Measurements from ENCODE around the gene MAGT1.
"Not testable (repeated sequence)": the region's sequence is repeated elsewhere in the genome, so short reads cannot be mapped to it uniquely, and the experiment has no call there.

Gene MAGT1

DNA sequence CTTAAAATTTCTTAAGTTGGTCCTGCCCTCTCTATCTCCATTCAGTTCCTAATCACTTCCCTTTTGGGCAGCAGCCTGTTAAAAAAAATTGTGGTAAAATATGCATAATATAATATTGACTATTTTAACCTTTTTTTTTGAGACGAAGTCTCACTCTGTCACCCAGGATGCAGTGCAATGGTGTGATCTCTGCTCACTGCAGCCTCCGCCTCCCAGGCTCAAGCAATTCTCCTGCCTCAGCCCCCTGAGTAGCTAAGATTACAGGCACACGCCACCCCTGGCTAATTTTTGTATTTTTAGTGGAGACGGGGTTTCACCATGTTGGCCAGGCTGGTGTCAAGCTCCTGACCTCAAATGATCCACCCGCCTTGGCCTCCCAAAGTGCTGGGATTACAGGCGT lies 24.1 kb upstream of the MAGT1 start:
- H3K27me3 ChIP-seq (ENCODE audit: control insufficient read depth in 5 of 5, insufficient read depth in 4 of 5, low read length in 5 of 5); H3K4me3 ChIP-seq (ENCODE audit: low read depth in 1 of 5, low read length in 5 of 5); H3K27ac ChIP-seq (ENCODE audit: low read depth, low read length); H3K9ac ChIP-seq (ENCODE audit: low read length in 5 of 5); H3K9me3 ChIP-seq (ENCODE audit: control insufficient read depth in 5 of 5, low read length in 5 of 5); H3K36me3 ChIP-seq (ENCODE audit: control insufficient read depth in 5 of 5, insufficient read depth in 5 of 5, low read length in 5 of 5); H3K4me1 ChIP-seq (ENCODE audit: control insufficient read depth in 5 of 5, insufficient read depth in 5 of 5, low read length in 5 of 5): not testable (repeated sequence)

DNA sequence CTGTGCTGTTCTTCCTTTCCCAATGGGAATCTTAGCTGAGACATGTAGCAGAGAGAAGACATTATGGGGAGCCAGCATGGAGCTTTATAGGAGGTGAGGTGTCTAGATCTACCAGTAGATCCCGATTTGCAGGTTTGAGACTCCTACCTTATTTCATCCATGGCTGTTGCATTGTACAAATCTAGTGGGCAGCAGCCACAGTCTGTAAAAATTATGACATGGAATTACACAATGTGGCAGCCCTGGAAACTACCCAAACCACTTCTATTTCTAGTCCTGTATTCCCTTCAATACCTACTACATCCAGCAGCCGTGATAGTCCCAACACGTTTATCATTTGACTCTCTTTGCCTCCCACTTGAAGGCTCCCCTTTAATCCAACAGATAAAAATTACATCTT lies 23.3 kb upstream of the MAGT1 start:
- no peak overlapping the region for H3K9ac ChIP-seq (ENCODE audit: low read length in 5 of 5)
- peaks cover 0 to 4% (median 0%) of the 10 kb centered on the region in 5 donors for H3K4me1 ChIP-seq (ENCODE audit: control insufficient read depth in 5 of 5, insufficient read depth in 5 of 5, low read length in 5 of 5)
- no peak overlapping the region for H3K27ac ChIP-seq (ENCODE audit: low read depth, low read length)
- H3K36me3 ChIP-seq (ENCODE audit: control insufficient read depth in 5 of 5, insufficient read depth in 5 of 5, low read length in 5 of 5) = no peaks in the 10 kb centered on the region
- H3K9me3 ChIP-seq (ENCODE audit: control insufficient read depth in 5 of 5, low read length in 5 of 5) = no peaks in the 10 kb centered on the region
- H3K27me3 ChIP-seq (ENCODE audit: control insufficient read depth in 5 of 5, insufficient read depth in 4 of 5, low read length in 5 of 5) = no peaks in the 10 kb centered on the region
- no peak overlapping the region for H3K4me3 ChIP-seq (ENCODE audit: low read depth in 1 of 5, low read length in 5 of 5)

DNA sequence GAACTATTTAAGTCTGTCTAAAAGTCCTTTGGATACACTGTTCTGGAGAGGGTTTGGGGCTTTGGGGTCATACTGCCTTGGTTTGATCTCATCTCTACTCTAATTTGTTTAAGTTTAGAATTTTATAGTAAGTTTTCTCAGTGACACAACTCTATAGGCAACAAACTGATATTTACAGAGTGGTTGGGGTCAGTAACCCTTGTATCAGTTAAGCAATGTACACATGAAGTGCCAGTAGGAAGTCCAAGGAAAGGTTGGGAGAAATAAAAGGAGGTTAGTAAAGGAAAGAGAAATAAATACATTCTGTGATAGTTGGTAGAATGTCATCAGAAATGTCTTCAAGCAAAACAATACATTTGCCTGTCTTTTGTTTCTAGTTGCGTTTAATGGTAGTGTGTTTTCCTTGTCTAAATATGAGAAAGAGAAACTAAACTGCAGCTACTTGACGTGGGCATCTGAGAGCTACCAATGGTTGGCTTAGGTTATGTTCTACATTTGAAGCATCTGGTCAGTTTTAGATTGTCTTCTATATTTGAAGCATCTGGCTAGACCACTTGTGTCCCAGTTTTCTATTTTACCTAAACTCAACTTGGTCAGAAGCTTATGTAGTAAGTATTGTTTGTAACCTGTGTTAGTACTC lies 22.2 kb upstream of the MAGT1 start:
- no peak overlapping the region for H3K9ac ChIP-seq (ENCODE audit: low read length in 5 of 5)
- peaks cover 0 to 5% (median 0%) of the 10 kb centered on the region in 5 donors for H3K4me1 ChIP-seq (ENCODE audit: control insufficient read depth in 5 of 5, insufficient read depth in 5 of 5, low read length in 5 of 5)
- no peaks in the 10 kb centered on the region for H3K36me3 ChIP-seq (ENCODE audit: control insufficient read depth in 5 of 5, insufficient read depth in 5 of 5, low read length in 5 of 5)
- H3K4me3 ChIP-seq (ENCODE audit: low read depth in 1 of 5, low read length in 5 of 5) = peak overlapping the region in 1 of 5 donors; percentile 10
- no peaks in the 10 kb centered on the region for H3K9me3 ChIP-seq (ENCODE audit: control insufficient read depth in 5 of 5, low read length in 5 of 5)
- H3K27me3 ChIP-seq (ENCODE audit: control insufficient read depth in 5 of 5, insufficient read depth in 4 of 5, low read length in 5 of 5) = no peaks in the 10 kb centered on the region
- no peak overlapping the region for H3K27ac ChIP-seq (ENCODE audit: low read depth, low read length)

GRCh38 chrX:77910108-77910840 lies 15.0 kb upstream of the MAGT1 start, which contains the start of gene ATP7A:
Gene ATP7A, plus strand, starts transcription at chrX:77910693. Its CDS starts 60,949 bp downstream, at chrX:77971642.
- H3K9ac ChIP-seq (ENCODE audit: low read length in 5 of 5) = peak within 1 kb of the TSS; percentile 77 to 85 (median 81)
- peak within 1 kb of the TSS; percentile 64 for H3K27ac ChIP-seq (ENCODE audit: low read depth, low read length)
- no peaks in the 10 kb centered on the region for H3K27me3 ChIP-seq (ENCODE audit: control insufficient read depth in 5 of 5, insufficient read depth in 4 of 5, low read length in 5 of 5)
- H3K4me3 ChIP-seq (ENCODE audit: low read depth in 1 of 5, low read length in 5 of 5) = peak within 1 kb of the TSS; percentile 81 to 94 (median 84)
- no peaks in the 10 kb centered on the region for H3K9me3 ChIP-seq (ENCODE audit: control insufficient read depth in 5 of 5, low read length in 5 of 5)
- peaks cover 0 to 16% (median 7%) of the 10 kb centered on the region in 5 donors for H3K4me1 ChIP-seq (ENCODE audit: control insufficient read depth in 5 of 5, insufficient read depth in 5 of 5, low read length in 5 of 5)
- peaks cover 0 to 5% (median 0%) of the 10 kb centered on the region in 5 donors for H3K36me3 ChIP-seq (ENCODE audit: control insufficient read depth in 5 of 5, insufficient read depth in 5 of 5, low read length in 5 of 5)

DNA sequence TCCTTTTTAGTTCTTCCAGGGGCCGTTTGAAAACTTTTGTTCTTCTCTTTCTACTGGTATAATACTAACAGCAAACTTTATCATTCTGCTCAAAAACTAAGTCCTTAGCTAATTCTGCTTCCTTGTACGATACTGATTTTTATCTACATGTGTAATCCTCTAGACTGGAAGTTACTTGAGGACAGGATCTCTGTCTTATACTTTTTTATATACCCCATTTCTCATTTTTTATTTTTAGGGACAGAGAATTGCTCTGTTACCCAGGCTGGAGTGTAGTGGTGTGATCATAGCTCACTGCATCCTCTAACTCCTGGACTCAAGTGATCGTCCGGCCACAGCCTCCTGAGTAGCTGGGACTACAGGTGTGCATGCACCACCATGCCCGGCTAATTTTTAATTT lies 6.3 kb upstream of the MAGT1 start:
- Histone ChIP-seq H3K9me3 (ENCODE audit: control insufficient read depth in 5 of 5, low read length in 5 of 5) (peaks cover 0 to 2% (median 0%) of the 10 kb centered on the region in 5 donors), H3K27me3 (ENCODE audit: control insufficient read depth in 5 of 5, insufficient read depth in 4 of 5, low read length in 5 of 5) (no peaks in the 10 kb centered on the region), H3K27ac (ENCODE audit: low read depth, low read length) (no peak overlapping the region), H3K4me1 (ENCODE audit: control insufficient read depth in 5 of 5, insufficient read depth in 5 of 5, low read length in 5 of 5) (peaks cover 0 to 14% (median 8%) of the 10 kb centered on the region in 5 donors), H3K36me3 (ENCODE audit: control insufficient read depth in 5 of 5, insufficient read depth in 5 of 5, low read length in 5 of 5) (peaks cover 3 to 18% (median 4%) of the 10 kb centered on the region in 5 donors), H3K9ac (ENCODE audit: low read length in 5 of 5) (no peak overlapping the region), H3K4me3 (ENCODE audit: low read depth in 1 of 5, low read length in 5 of 5) (peak overlapping the region in 1 of 5 donors; percentile 29)

DNA sequence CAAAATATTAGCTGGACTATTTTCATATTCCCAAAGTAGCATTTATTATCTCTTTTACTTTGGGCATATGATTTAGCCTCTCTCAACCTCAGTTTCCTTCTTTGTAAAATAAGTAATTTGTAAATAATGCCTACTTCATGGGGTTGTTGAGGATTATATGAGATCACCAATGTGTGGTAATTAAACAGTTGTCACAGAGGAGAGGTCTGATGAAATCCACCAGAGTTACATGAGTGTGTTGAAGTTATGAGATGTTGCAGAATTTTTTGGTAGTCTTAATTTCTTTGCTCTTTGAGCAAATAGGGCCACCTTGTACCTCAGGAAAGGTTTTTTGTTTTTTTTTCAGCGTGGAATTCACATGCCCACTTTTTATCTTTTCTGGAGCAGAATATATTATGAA lies 5.5 kb upstream of the MAGT1 start:
- H3K27ac ChIP-seq (ENCODE audit: low read depth, low read length) = no peak overlapping the region
- peak overlapping the region in 3 of 5 donors; percentile 59 to 83 (median 78) for H3K9ac ChIP-seq (ENCODE audit: low read length in 5 of 5)
- peak overlapping the region in 4 of 5 donors; percentile 80 to 92 (median 88) for H3K4me3 ChIP-seq (ENCODE audit: low read depth in 1 of 5, low read length in 5 of 5)
- peaks cover 0 to 14% (median 8%) of the 10 kb centered on the region in 5 donors for H3K4me1 ChIP-seq (ENCODE audit: control insufficient read depth in 5 of 5, insufficient read depth in 5 of 5, low read length in 5 of 5)
- peaks cover 3 to 13% (median 4%) of the 10 kb centered on the region in 5 donors for H3K36me3 ChIP-seq (ENCODE audit: control insufficient read depth in 5 of 5, insufficient read depth in 5 of 5, low read length in 5 of 5)
- H3K27me3 ChIP-seq (ENCODE audit: control insufficient read depth in 5 of 5, insufficient read depth in 4 of 5, low read length in 5 of 5) = no peaks in the 10 kb centered on the region
- H3K9me3 ChIP-seq (ENCODE audit: control insufficient read depth in 5 of 5, low read length in 5 of 5) = peaks cover 0 to 2% (median 0%) of the 10 kb centered on the region in 5 donors

DNA sequence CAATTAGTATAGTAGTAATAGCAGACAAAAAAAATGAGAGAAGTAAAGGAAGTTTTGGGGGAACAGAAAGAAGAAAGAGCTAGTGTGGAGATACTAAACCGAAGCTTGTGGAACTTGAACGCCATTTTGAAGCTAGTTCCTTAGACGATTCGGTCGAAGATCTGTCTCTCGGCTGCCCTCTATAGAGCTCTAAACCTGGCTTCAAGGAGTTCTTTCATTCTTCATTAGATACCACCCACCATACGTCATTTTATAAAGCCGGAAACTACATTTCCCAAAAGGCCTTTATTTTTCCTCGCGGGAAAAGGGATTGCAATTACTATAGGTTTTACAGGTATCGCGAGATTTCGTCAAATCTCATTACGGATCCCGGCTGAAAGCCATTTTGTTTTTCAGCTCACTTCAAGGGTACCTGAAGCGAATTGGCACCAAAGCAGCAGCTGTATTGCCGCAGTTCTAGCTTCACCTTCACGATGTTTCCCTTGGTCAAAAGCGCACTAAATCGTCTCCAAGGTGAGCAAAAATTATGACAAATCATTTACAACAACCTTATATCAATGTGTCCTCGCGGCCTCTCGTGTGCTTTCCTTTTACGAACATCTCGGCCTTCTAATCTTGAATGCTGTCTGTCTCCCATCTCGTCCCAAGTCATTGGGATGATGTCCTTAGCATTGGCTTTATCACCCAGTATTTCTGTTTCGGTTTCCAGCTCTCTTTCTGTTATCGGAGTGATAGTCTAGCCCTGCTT lies 4.0 kb upstream of the MAGT1 start, which contains the start of gene COX7B:
TSS of gene COX7B (plus strand) at position 388 of the 748 bp plus-strand sequence. CDS start at position 474, 86 bp downstream.
- H3K4me3 ChIP-seq (ENCODE audit: low read depth in 1 of 5, low read length in 5 of 5) = peak within 1 kb of the TSS; percentile 75 to 92 (median 87)
- peak within 1 kb of the TSS; percentile 78 to 89 (median 88) for H3K9ac ChIP-seq (ENCODE audit: low read length in 5 of 5)
- H3K27ac ChIP-seq (ENCODE audit: low read depth, low read length) = peak within 1 kb of the TSS; percentile 89
- peaks cover 0 to 7% (median 4%) of the 10 kb centered on the region in 5 donors for H3K36me3 ChIP-seq (ENCODE audit: control insufficient read depth in 5 of 5, insufficient read depth in 5 of 5, low read length in 5 of 5)
- peaks cover 0 to 4% (median 0%) of the 10 kb centered on the region in 5 donors for H3K9me3 ChIP-seq (ENCODE audit: control insufficient read depth in 5 of 5, low read length in 5 of 5)
- peaks cover 0 to 4% (median 0%) of the 10 kb centered on the region in 5 donors for H3K27me3 ChIP-seq (ENCODE audit: control insufficient read depth in 5 of 5, insufficient read depth in 4 of 5, low read length in 5 of 5)
- H3K4me1 ChIP-seq (ENCODE audit: control insufficient read depth in 5 of 5, insufficient read depth in 5 of 5, low read length in 5 of 5) = peaks cover 3 to 14% (median 8%) of the 10 kb centered on the region in 5 donors

GRCh38 chrX:77893713-77894112 lies 1.5 kb downstream of the MAGT1 start:
- Histone ChIP-seq H3K9me3 (ENCODE audit: control insufficient read depth in 5 of 5, low read length in 5 of 5) (peaks cover 0 to 4% (median 0%) of the 10 kb centered on the region in 5 donors), H3K36me3 (ENCODE audit: control insufficient read depth in 5 of 5, insufficient read depth in 5 of 5, low read length in 5 of 5) (no peaks in the 10 kb centered on the region), H3K9ac (ENCODE audit: low read length in 5 of 5) (no peak overlapping the region), H3K27ac (ENCODE audit: low read depth, low read length) (peak overlapping the region; percentile 84), H3K4me1 (ENCODE audit: control insufficient read depth in 5 of 5, insufficient read depth in 5 of 5, low read length in 5 of 5) (peaks cover 0 to 15% (median 5%) of the 10 kb centered on the region in 5 donors), H3K4me3 (ENCODE audit: low read depth in 1 of 5, low read length in 5 of 5) (peak overlapping the region in 1 of 5 donors; percentile 17), H3K27me3 (ENCODE audit: control insufficient read depth in 5 of 5, insufficient read depth in 4 of 5, low read length in 5 of 5) (peaks cover 0 to 4% (median 0%) of the 10 kb centered on the region in 5 donors)

GRCh38 chrX:77892887-77893286 lies 2.3 kb downstream of the MAGT1 start:
- H3K36me3 ChIP-seq (ENCODE audit: control insufficient read depth in 5 of 5, insufficient read depth in 5 of 5, low read length in 5 of 5) = no peaks in the 10 kb centered on the region
- no peak overlapping the region for H3K9ac ChIP-seq (ENCODE audit: low read length in 5 of 5)
- no peak overlapping the region for H3K4me3 ChIP-seq (ENCODE audit: low read depth in 1 of 5, low read length in 5 of 5)
- H3K9me3 ChIP-seq (ENCODE audit: control insufficient read depth in 5 of 5, low read length in 5 of 5) = peaks cover 0 to 4% (median 0%) of the 10 kb centered on the region in 5 donors
- H3K27me3 ChIP-seq (ENCODE audit: control insufficient read depth in 5 of 5, insufficient read depth in 4 of 5, low read length in 5 of 5) = peaks cover 0 to 4% (median 0%) of the 10 kb centered on the region in 5 donors
- no peak overlapping the region for H3K27ac ChIP-seq (ENCODE audit: low read depth, low read length)
- H3K4me1 ChIP-seq (ENCODE audit: control insufficient read depth in 5 of 5, insufficient read depth in 5 of 5, low read length in 5 of 5) = peaks cover 0 to 15% (median 5%) of the 10 kb centered on the region in 5 donors

All from subcutaneous abdominal adipose tissue (tissue), 5 donors.